GM19397 (cell line): ENCODE data around the gene CRABP2.

ENCODE experiments used
- ATAC-seq: cut with Tn5 transposase; IDR thresholded peaks from one replicate; pipeline ENCODE4 v1.9.1; 2021; ENCODE audit warnings: mild to moderate bottlenecking, moderate library complexity; ENCODE audit not compliant: unreplicated experiment

Gene CRABP2

GRCh38 chr1:156705321-156705917, at the start of gene CRABP2:
Gene CRABP2 (minus strand): TSS chr1:156705583. CDS start chr1:156705446, 137 bp downstream.
- ATAC-seq = no peak

- ATAC-seq = no peak
Measured at GRCh38 chr1:156754219-156754618, 48.8 kb upstream of the CRABP2 start.

- ATAC-seq = no peak
Measured at GRCh38 chr1:156752843-156753482, 47.6 kb upstream of the CRABP2 start.

GRCh38 chr1:156751757-156752481, 46.5 kb upstream of the CRABP2 start:
- peak; percentile 70 for ATAC-seq

- no peak for ATAC-seq
Measured at GRCh38 chr1:156751451-156751756, 46.0 kb upstream of the CRABP2 start, which contains the start of gene HDGF. Gene HDGF (minus strand): TSS chr1:156751675. CDS start chr1:156751429, 246 bp downstream.

- ATAC-seq = peak; percentile 14
Measured at GRCh38 chr1:156750711-156751450, 45.5 kb upstream of the CRABP2 start.

GRCh38 chr1:156750191-156750672, 44.8 kb upstream of the CRABP2 start:
- no peak for ATAC-seq

- ATAC-seq = no peak
Measured at GRCh38 chr1:156749419-156750118, 44.2 kb upstream of the CRABP2 start.

GRCh38 chr1:156748670-156749418, 43.5 kb upstream of the CRABP2 start:
- no peak for ATAC-seq

- no peak for ATAC-seq
Measured at GRCh38 chr1:156747742-156748669, 42.6 kb upstream of the CRABP2 start.

- no peak for ATAC-seq
Measured at GRCh38 chr1:156746728-156747631, 41.6 kb upstream of the CRABP2 start.

- ATAC-seq = no peak
Measured at GRCh38 chr1:156746406-156746727, 41.0 kb upstream of the CRABP2 start.

GRCh38 chr1:156745881-156746280, 40.5 kb upstream of the CRABP2 start:
- ATAC-seq = no peak

GRCh38 chr1:156744786-156745419, 39.5 kb upstream of the CRABP2 start:
- no peak for ATAC-seq

GRCh38 chr1:156744344-156744743, 39.0 kb upstream of the CRABP2 start:
- no peak for ATAC-seq

- no peak for ATAC-seq
Measured at GRCh38 chr1:156743367-156744302, 38.3 kb upstream of the CRABP2 start.
